GM23338 (cell line): ENCODE measurements around the gene ZXDA.

Experiments
- CTCF ChIP-seq, 2 experiments: fragments of 200-600 bp in 1 of 2; sonication (generic) in 1 of 2; conservative IDR thresholded peaks; 2 replicates each; pipeline versions ENCODE4 v1.5.1 to v1.6.1; 2016 to 2017; ENCODE audit warnings: antibody characterized with exemption in 2 of 2, low read depth in 2 of 2, mild to moderate bottlenecking in 2 of 2, moderate library complexity in 1 of 2
- EZH2 ChIP-seq: fragments of 200-600 bp; sonication (generic); IDR thresholded peaks from one replicate; pipeline ENCODE4 v1.8.0; 2017; ENCODE audit warnings: antibody characterized with exemption, mild to moderate bottlenecking, low read depth; ENCODE audit not compliant: unreplicated experiment
- EZH2phosphoT487 ChIP-seq: fragments of 200-600 bp; sonication (generic); IDR thresholded peaks from one replicate; pipeline ENCODE4 v1.8.1; 2018; ENCODE audit warnings: antibody characterized with exemption; ENCODE audit not compliant: unreplicated experiment
- STAT1 ChIP-seq: IDR thresholded peaks from one replicate; pipeline ENCODE4 v1.6.1; 2016; ENCODE audit warnings: antibody characterized with exemption; ENCODE audit not compliant: unreplicated experiment

- no peak for TF ChIP-seq CTCF (conservative IDR thresholded peaks at IDR 0.05; ENCODE audit: low read depth in 2 of 2)
- TF ChIP-seq EZH2phosphoT487 = no peak
- no peak for TF ChIP-seq STAT1
- TF ChIP-seq EZH2 = no peak
Measured at GRCh38 chrX:57915680-57916079, 5.4 kb upstream of the ZXDA start.
